Measurements from ENCODE around the gene LRRC71. TPM values are rescaled to one million over a fixed set of nuclear protein-coding genes. Genes with fewer than 3 reads are reported as not detected.

LRRC71 gene
- total RNA-seq, 1 experiment from 2014 or later, result not detected

DNA sequence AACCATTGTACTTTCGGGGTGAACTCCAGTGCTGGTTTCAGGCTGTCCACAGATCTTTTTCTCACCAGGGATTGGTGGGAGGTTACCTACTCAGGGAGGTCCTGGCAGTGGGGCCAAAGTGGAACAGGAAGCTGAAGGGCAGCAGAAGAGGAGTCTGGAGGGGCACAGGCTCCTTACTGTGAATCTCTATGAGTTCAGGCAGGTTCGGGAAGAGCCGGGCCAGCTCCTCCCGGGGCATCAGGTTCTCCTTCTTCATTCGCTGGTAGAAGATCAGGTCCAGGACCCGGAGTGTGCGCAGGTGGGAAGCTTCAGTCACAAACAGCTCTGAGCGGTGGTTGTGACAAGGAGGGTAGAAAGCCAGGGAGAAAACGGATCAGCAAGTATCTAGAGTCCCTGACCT lies 26.7 kb downstream of the LRRC71 start:
- no peak for DNase-seq (ENCODE audit: low read depth)

DNA sequence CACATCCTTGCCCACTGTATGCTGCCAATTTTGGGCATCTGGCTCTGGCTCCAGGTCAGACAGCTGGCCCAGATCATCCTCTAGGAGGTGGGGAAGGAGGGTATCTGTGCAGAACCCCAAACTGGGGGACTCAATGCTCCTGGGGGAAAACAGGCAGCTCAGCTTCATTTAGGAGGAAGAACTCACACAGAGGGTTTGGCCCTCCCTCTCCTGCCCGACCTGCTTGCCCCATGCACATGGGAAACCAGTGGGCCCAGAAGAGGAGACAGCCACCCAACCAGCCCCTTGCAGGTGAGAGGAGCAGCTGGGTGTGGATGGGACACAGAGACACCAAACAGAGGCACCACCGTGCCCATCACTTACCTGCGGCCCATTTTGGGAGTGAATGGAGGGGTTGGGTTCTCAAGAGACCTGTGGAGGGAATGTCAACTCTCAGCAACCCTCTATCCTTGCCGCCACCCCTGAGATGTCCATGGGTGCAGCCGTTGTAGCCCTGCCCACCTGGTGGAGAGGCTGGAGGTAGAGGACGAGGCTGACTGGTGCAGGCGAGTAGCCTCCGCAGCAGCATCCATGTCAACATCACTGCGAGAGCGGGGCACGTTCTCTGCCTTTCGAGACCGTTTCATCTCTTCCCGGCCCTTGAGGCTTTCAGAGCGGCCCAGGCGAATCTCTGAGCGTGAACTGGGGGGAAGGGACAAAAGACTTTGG lies 27.5 kb downstream of the LRRC71 start:
- no peak for DNase-seq (ENCODE audit: low read depth)

DNA sequence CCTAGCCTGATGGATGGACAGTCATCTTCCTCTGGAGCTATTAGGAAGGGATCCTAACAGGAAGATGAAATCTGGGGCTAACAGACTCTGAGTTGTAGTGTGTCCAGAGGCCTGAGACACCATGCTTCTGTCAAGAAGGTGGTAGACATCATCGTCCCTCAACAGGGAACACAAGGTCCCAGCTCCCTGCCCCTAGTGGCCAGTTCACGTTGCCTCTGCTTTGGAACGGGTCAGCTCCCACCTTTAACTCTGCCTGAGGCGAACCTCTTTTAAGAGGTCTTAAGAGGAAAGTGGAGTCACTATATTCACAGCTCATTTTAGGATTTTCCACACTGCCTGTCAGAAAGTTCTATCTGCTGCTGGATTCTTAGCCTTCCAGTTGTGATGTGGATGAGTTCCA lies 28.3 kb downstream of the LRRC71 start:
- DNase-seq (ENCODE audit: low read depth), result no peak

DNA sequence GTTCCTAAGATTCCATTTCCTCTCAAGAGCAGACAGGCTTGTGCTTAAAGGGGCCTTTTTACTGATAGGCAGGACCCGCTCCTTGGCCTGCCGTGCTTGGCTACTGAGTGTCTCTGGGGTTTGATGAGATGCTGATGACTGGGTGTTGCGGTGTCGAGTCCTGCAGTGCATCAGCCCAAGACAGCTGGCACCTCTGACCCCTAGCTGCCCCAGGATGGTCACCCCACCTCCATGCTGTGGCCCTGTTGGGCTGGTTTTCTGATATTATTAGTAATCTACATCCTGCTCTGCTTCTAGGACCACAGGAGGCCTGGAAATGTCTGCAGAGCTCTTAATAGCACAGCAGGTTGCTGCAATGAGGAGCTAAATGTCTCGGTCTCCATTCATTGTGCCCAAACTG lies 28.7 kb downstream of the LRRC71 start:
- DNase-seq (ENCODE audit: low read depth), result no peak

DNA sequence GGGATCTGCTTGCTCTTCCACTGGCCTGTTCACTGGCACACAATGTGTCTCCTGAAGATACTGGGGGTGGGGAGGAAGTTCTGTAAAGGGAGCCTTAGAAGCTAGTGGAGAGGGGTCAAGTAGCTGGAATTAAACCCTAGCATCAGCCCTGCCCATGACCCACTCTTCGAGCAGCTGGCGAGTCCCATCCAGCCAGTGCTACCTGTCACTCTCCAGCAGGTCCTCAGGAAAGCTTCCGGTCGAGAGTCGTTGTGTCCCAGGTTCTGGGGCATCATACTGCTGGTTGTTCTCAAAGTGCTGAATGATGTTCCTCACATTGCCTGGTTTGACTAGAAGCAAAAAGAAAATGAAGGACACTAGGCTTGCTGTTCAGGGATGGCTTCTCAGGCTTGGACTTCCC lies 30.9 kb downstream of the LRRC71 start:
- DNase-seq (ENCODE audit: low read depth), result no peak

DNA sequence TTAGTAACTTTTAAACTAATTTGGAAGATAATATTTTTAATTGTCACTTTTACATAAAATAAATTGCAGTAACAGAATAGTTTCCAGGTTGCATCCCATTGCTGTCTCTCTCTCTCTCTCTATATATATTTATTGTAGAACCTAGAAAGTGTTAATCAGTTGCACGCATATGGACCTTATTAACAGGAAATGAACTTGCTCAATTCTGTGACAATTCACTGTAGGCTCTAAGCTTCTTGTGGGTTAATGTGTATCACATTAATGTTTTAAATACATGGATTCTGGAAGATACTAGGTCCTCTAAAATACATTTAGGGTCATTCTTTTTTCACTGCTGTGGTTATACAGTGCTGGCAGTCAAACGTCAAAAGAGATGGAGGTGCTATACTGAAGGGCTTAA lies 33.1 kb downstream of the LRRC71 start:
- no peak for DNase-seq (ENCODE audit: low read depth)

DNA sequence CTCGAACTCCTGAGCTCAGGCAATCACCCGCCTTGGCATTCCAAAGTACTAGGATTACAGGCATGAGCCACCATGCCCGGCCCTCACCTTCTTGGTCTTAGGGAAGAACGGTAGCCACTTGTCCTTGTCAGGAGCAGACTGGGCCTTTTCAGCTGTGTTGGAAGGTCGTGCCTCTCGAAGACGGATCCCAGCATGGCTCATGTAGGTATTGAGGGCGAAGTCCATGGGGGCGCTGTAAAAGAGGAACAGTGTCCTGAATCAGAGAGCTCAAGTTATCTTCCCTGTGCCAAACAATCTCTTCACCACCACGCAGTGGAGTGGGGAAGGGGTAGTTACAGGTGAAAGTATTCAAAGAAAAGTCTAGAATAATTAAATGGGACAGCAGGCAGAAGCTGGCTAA lies 35.9 kb downstream of the LRRC71 start:
- DNase-seq (ENCODE audit: low read depth), result no peak

DNA sequence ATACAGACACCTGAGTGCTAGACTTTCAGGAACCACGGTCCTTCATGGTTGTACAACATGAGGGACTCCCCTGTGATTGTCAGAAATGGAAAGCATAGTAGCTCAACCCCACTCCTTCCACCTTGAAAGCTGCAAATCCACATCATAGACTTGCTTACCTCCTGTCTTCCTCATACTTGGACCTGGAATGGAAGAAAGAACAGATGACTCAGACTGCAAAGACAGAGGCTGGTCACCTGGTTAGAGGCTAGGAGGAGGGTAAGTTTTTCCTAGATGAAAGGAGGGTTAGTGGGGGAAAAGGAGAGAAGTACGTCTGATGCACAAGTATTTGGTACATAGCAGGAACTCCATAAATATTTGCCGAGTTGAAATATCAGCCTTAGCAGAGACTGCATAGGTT lies 37.2 kb downstream of the LRRC71 start:
- no peak for DNase-seq (ENCODE audit: low read depth)

DNA sequence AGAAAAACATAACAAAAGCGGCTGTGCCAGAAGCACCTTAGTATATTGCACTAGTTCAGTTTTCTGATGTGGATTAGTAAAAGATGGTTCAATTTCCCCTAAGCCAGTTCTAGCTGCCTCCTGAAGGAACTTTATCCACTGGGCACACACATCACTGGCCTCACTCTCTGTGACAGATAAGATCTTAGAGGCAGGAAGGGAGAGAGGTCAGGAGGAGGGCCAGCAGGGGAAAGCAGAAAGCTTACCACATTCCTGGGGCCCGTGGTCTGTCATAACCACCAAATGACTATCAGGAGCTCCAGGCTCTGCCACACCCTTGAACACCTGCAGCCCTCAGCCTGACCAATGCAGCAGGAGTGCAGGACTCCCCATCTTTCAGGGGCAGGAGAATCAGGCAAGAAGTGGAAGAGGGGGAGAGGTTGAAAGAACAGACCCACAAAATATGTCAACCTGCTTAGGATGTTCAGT lies 37.8 kb downstream of the LRRC71 start:
- no peak for DNase-seq (ENCODE audit: low read depth)

DNA sequence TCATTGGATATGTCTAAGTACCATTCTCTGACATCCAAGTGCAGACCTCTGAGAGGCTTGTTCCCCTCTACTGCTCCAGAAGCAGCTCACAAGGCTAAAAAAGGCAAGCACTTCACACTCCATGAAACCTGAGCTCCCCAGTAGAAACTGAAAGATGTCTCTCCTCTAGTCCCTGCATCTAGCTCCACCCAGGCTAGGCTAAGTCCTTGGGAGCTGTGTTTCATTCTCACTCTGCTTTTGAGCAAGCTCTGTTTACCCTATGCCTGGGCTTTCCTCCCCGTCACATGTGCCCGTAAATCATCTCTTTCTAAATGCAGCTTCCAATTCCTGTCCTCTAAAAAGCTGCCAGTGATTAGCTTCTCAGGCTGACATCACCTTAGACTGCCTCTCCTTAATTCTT lies 39.0 kb downstream of the LRRC71 start:
- no peak for DNase-seq (ENCODE audit: low read depth)

DNA sequence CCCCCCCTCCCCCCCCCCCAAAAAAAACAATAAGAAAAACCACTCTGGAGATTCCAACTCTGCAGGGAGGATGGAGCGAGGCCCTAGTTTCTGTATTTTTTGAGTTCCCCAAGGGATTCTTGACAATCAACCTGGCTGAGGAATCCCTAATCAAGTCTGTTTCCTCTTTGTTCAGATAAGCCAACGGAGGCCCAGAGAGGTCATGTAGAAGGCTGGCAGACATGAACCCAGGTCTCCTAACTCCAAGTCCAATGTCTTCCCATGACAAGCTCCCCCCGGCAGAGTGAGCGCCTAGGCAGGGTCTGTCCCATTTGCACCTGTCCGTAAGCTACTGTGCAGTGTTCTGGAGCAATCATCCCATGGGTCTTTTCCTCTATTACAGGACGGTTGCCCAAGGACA lies 39.5 kb downstream of the LRRC71 start:
- DNase-seq (ENCODE audit: low read depth), result no peak

DNA sequence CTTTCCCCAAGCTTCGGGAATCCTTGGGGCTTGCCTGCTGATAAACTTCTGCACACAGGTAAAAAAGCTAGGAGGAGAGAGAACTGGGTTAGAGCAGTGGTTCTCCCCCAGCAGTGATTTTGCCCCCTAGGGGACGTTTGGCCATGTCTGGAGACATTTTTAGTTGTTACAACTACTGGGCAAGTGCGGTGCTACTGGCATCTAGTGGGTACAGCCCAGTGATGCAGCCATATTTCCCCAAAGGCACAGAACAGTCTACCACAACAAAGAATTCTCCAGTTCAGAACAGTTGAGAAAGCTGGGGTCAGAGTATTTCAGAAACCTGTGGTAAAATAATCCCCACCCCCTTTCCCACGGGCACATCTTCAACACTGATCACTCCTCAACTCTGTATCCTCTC lies 41.3 kb downstream of the LRRC71 start:
- DNase-seq (ENCODE audit: low read depth), result no peak

DNA sequence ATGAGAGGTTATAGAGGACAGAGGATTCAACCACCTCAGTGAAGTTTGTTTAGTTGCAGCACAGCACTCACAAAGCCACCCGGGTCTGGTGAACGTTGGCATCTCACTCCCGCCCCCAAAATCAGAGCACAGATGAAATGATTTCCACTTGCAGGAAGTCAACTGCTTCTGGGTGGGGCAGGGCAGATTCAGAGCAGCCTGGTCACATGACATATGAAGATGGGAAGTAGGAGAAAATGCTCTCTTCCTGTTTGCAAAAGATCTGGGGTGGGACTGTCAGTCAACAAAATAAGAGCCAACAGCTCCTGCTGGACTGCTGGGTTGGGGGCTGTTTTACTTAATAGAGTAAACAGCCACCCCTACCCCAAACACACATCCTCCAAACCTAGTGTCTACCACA lies 43.2 kb downstream of the LRRC71 start:
- no peak for DNase-seq (ENCODE audit: low read depth)

DNA sequence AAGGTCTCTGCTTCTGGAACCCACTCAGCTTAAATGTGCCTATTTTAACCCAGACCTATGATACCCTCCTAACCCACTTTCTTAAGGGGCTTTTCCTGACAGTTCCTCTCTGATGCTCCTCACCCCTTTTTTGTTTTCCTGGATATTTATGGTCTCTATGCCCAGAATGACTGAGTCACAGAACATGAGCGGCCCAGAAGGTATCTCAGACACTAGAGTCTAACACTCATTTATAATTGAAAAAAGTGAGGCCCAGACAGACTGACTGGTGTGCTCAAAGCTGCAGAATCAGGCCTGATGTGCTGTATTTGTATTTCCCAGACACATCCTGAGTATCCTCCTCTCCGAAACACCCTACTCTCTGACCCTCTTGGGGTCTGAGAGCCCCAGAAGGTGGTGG lies 44.0 kb downstream of the LRRC71 start:
- DNase-seq (ENCODE audit: low read depth), result no peak

DNA sequence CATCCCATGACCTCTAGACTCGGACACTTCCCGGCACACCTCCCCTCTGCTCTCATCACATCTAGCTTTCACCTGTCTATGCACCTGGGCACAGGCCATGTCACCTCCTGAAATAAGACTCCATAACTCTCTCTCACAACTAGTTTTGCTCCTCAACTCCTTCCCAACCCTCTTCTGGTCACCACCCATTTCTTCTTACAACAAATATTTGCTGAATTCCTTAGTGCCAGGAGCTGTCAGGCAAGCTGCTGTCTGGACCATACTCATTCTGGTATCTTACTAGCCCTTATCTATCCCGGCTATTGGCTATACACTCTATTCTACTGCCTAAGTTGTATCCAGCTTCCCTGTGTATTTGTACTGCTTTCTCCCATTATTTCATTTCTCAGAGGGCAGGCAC lies 49.1 kb downstream of the LRRC71 start:
- DNase-seq (ENCODE audit: low read depth), result no peak

DNA sequence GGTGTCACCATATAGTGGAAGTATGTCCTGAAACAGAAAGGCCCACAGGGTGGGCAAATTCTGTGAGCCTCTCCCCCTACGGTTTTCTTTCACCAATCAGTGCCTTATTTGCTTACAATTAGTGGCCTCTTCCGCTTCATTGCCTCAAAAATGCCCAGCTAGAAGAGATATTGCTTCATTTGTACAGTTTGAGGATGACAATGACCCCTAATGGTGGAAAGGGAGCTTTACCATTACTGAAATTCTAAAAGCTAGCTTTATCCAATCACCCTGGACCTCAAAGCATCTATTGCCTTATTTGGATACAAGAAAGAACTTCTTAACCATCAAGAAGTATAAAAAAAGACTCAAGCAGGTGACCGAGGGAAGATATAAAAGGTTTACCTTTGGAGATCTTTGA lies 49.6 kb downstream of the LRRC71 start:
- no peak for DNase-seq (ENCODE audit: low read depth)

DNA sequence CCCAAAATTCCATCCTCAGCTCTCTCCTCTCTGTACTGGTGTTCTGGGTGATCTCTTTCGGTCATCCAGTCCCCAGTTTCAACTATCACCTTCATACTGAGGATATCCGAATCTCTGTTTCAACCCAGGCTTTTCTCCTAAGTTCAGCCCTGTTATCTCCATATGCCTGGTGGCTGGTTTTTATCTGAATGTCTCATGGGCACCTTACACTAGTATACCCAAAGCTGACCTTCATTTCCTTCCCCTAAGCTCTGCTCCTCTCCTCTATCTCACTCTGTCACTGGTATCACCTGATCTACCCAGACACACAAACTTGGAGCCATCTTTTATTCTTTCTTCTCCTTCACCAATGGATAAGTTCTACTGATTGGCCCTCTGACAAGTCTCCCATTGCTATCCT lies 53.0 kb downstream of the LRRC71 start:
- DNase-seq (ENCODE audit: low read depth), result no peak

DNA sequence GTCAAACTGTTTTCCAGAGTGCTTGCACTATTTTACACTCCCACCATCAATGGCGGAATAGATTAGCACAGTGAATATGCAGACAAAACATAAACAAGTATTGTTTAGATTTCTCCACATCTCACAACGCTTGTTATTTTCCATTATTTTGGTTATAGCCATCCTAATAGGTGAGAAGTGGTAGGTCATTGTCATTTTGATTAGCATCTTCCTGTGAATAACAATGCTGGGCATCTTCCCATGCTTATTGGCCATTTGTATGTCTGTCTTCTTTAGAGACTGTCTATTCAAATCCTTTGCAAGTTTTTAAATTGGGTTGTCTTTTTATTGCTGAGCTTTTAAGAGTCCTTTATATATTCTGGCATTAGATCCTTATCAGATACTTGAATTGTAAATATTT lies 54.7 kb downstream of the LRRC71 start:
- DNase-seq (ENCODE audit: low read depth), result no peak

DNA sequence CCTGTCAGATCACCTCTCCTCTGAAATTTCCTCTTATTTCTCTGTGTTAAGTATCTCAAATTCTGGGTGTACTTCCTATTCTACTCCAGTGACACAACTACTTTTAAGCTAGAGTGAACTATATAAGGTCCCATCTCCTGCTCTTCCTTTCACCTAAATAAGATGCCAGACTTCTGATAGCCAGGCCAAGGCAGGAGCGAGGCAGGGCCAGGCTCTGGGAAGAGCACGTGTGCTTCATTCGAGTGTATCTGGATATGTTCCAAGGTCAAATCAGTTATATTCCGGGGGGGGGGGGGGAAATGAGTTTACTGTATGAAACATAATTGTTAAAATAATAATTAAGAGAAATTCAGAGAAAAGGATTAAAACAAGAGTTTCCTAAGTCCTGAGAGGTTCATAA lies 60.1 kb downstream of the LRRC71 start:
- DNase-seq (ENCODE audit: low read depth), result no peak

Other genes starting within 250 kb of the LRRC71 start
- 0.51 and 0.89 TPM in 2 replicates for gene NES, start 243.2 kb upstream of the LRRC71 start, total RNA-seq (2014; rRNA removed; shearing (Covaris generic))
- 21.4 and 36.0 TPM in 2 replicates for gene CRABP2, start 215.0 kb upstream of the LRRC71 start, total RNA-seq (2014; rRNA removed; shearing (Covaris generic))
- 7.9 and 11.9 TPM in 2 replicates for gene METTL25B, start 192.2 kb upstream of the LRRC71 start, total RNA-seq (2014; rRNA removed; shearing (Covaris generic))
- 31.7 and 59.8 TPM in 2 replicates for gene ISG20L2, start 191.9 kb upstream of the LRRC71 start, total RNA-seq (2014; rRNA removed; shearing (Covaris generic))
- gene MRPL24, start 179.5 kb upstream of the LRRC71 start, total RNA-seq (2014; rRNA removed; shearing (Covaris generic)), result 144 and 148 TPM in 2 replicates
- 484 and 537 TPM in 2 replicates for gene HDGF, start 169.0 kb upstream of the LRRC71 start, total RNA-seq (2014; rRNA removed; shearing (Covaris generic))
- gene PRCC, start 153.1 kb upstream of the LRRC71 start, total RNA-seq (2014; rRNA removed; shearing (Covaris generic)), result 43.7 and 44.6 TPM in 2 replicates
- 0.51 and 0.57 TPM in 2 replicates for gene SH2D2A, start 103.8 kb upstream of the LRRC71 start, total RNA-seq (2014; rRNA removed; shearing (Covaris generic))
- gene INSRR, start 61.5 kb upstream of the LRRC71 start, total RNA-seq (2014; rRNA removed; shearing (Covaris generic)), result not detected in 2 replicates
- gene NTRK1, start 59.8 kb upstream of the LRRC71 start, total RNA-seq (2014; rRNA removed; shearing (Covaris generic)), result 0.40 TPM in 1 of 2 replicates, not detected in the other
- gene PEAR1, start 26.9 kb upstream of the LRRC71 start, total RNA-seq (2014; rRNA removed; shearing (Covaris generic)), result 0.06 TPM in 1 of 2 replicates, not detected in the other
- gene ARHGEF11, start 125.1 kb downstream of the LRRC71 start, total RNA-seq (2014; rRNA removed; shearing (Covaris generic)), result 12.6 and 16.3 TPM in 2 replicates
- not detected in 2 replicates for gene ETV3L, start 179.2 kb downstream of the LRRC71 start, total RNA-seq (2014; rRNA removed; shearing (Covaris generic))
- 6.7 and 7.1 TPM in 2 replicates for gene ETV3, start 217.8 kb downstream of the LRRC71 start, total RNA-seq (2014; rRNA removed; shearing (Covaris generic))